Astrocyte (in vitro differentiated cells and primary cell): ENCODE results near the gene FAT4.

Experiments used
- CTCF ChIP-seq: IDR thresholded peaks from 2 replicates; pipeline ENCODE4 v1.5.1; 2011; ENCODE audit warnings: low read depth, mild to moderate bottlenecking, inconsistent platforms, low read length, moderate library complexity; ENCODE audit not compliant: insufficient read depth
- EZH2 ChIP-seq: IDR thresholded peaks from 2 replicates; pipeline ENCODE4 v1.6.1; 2012; ENCODE audit warnings: mild to moderate bottlenecking, low read length, inconsistent platforms; ENCODE audit not compliant: insufficient read depth

GRCh38 chr4:125303058-125303457 is 11.7 kb upstream of the FAT4 start:
- TF ChIP-seq EZH2, result no peak
- TF ChIP-seq CTCF, result no peak
